Naive B cell (primary cell): ENCODE results near the gene DYTN. TPM values are rescaled to one million over a fixed set of nuclear protein-coding genes. Genes with fewer than 3 reads are reported as not detected.
A peak's percentile ranks its signal among the peaks of the same experiment; 100 is the strongest.
"Not testable (repeated sequence)": the region's sequence is repeated elsewhere in the genome, so short reads cannot be mapped to it uniquely, and the experiment has no call there.

Experiments used
- ATAC-seq, 2 donors: fragments of 150-1000 bp; cut with Tn5 transposase; 2 replicates each; pipeline ENCODE4 v1.10.0; 2021; ENCODE audit warnings: low read depth in 2 of 2, mild to moderate bottlenecking in 2 of 2, moderate library complexity in 2 of 2
- DNase-seq: peaks from one replicate; pipeline ENCODE4 v3.0.0; 2022
- H3K27ac Mint-ChIP-seq, 6 donors: one replicate each; pipeline ENCODE4 v1.8.0; 2020 to 2022; ENCODE audit warnings: mild to moderate bottlenecking in 6 of 6, mixed read lengths in 6 of 6, moderate library complexity in 5 of 6, inconsistent platforms in 2 of 6
- H3K27me3 Mint-ChIP-seq, 3 donors: one replicate each; pipeline ENCODE4 v1.8.0; 2021 to 2022; ENCODE audit warnings: mixed read lengths in 3 of 3, mild to moderate bottlenecking in 1 of 3
- H3K36me3 Mint-ChIP-seq, 2 donors: one replicate each; pipeline ENCODE4 v1.8.0; 2020 to 2022; ENCODE audit warnings: mixed read lengths in 2 of 2, inconsistent platforms in 1 of 2, mild to moderate bottlenecking in 1 of 2
- H3K4me1 Mint-ChIP-seq, 3 donors: one replicate each; pipeline ENCODE4 v1.8.0; 2020 to 2022; ENCODE audit warnings: mixed read lengths in 3 of 3, inconsistent platforms in 1 of 3, mild to moderate bottlenecking in 1 of 3, moderate library complexity in 1 of 3
- H3K4me3 Mint-ChIP-seq, 8 donors: one replicate each; pipeline ENCODE4 v1.8.0; 2020 to 2022; ENCODE audit warnings: mild to moderate bottlenecking in 8 of 8, mixed read lengths in 8 of 8, moderate library complexity in 8 of 8, inconsistent platforms in 2 of 8
- H3K9me3 Mint-ChIP-seq, 7 donors: one replicate each; pipeline ENCODE4 v1.8.0; 2020 to 2022; ENCODE audit warnings: mixed read lengths in 7 of 7, mild to moderate bottlenecking in 5 of 7, inconsistent platforms in 2 of 7, moderate library complexity in 1 of 7
- polyA plus RNA-seq, 6 donors: library from polyadenylated mRNA; unstranded; fragments of 300-500 nt; fragmentation: Illumina TruSeq; gene quantifications; one replicate each; pipeline ENCODE4 v1.2.3, GENCODE V29; 2021; ENCODE audit warnings: low read depth in 6 of 6

DYTN gene
- polyA plus RNA-seq, 6 donors from 2014 or later, result not detected

GRCh38 chr2:206723288-206723687, 5.1 kb upstream of the DYTN start:
- H3K9me3 Mint-ChIP-seq, result peaks cover 4 to 19% (median 8%) of the 10 kb centered on the region in 7 donors
- H3K4me1 Mint-ChIP-seq, result no peaks in the 10 kb centered on the region
- ATAC-seq, result no peak
- H3K27ac Mint-ChIP-seq, result no peak overlapping the region
- no peak overlapping the region for H3K4me3 Mint-ChIP-seq
- peaks cover 12 to 42% (median 34%) of the 10 kb centered on the region in 3 donors for H3K27me3 Mint-ChIP-seq
- no peak for DNase-seq
- peaks cover 0 to 4% of the 10 kb centered on the region in 2 donors for H3K36me3 Mint-ChIP-seq

DNA sequence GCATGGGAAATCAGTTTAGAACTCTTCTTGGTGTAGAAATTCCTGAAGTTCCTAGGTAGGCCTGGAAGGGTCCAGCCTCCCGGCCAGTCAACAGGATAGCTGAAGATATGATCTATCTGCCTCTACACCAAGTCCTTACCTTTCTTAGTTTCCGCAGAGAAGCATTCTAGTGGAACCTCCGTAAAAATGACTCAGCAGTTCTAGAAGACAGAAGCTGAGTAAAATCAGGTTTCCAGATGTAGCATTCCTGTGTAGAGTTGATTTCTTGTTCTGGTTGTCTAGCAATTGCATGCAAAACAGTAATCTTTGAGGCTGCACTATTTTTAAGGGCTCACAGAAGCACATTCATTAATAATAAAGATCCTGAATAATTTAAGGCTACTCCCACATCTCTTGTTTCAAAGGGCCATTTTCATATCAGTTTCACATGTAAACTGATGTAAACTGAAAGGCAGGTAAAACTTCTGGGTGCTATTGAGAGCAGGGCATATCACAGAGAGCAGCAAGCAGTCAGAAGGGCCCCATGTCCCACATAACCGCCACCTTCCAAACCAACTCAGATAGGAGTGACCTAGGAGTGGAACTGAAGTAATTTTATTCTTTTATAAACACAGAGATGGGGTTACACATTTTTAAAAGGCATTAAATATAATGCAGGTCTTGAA, 3.2 kb upstream of the DYTN start:
- Mint-ChIP-seq H3K36me3 (peaks cover 0 to 4% of the 10 kb centered on the region in 2 donors), H3K4me1 (no peaks in the 10 kb centered on the region), H3K27ac (no peak overlapping the region), H3K4me3 (no peak overlapping the region), H3K9me3 (peaks cover 4 to 19% (median 8%) of the 10 kb centered on the region in 7 donors), H3K27me3 (peaks cover 8 to 38% (median 17%) of the 10 kb centered on the region in 3 donors)
- DNase-seq (no peak), ATAC-seq (no peak)

GRCh38 chr2:206716623-206717022, 1.6 kb downstream of the DYTN start:
- peaks cover 16 to 36% (median 35%) of the 10 kb centered on the region in 3 donors for H3K27me3 Mint-ChIP-seq
- ATAC-seq (no peak), DNase-seq (no peak)
- H3K4me3 Mint-ChIP-seq, result no peak overlapping the region
- no peaks in the 10 kb centered on the region for H3K4me1 Mint-ChIP-seq
- H3K36me3 Mint-ChIP-seq, result no peaks in the 10 kb centered on the region
- H3K27ac Mint-ChIP-seq, result no peak overlapping the region
- peaks cover 0 to 9% (median 4%) of the 10 kb centered on the region in 7 donors for H3K9me3 Mint-ChIP-seq

- not testable (repeated sequence) for DNase-seq, ATAC-seq, H3K4me3 Mint-ChIP-seq, H3K9me3 Mint-ChIP-seq, H3K27ac Mint-ChIP-seq, H3K36me3 Mint-ChIP-seq, H3K4me1 Mint-ChIP-seq
- peaks cover 16 to 36% (median 35%) of the 10 kb centered on the region in 3 donors for H3K27me3 Mint-ChIP-seq
Measured at GRCh38 chr2:206715183-206715582, 3.0 kb downstream of the DYTN start.

DNA sequence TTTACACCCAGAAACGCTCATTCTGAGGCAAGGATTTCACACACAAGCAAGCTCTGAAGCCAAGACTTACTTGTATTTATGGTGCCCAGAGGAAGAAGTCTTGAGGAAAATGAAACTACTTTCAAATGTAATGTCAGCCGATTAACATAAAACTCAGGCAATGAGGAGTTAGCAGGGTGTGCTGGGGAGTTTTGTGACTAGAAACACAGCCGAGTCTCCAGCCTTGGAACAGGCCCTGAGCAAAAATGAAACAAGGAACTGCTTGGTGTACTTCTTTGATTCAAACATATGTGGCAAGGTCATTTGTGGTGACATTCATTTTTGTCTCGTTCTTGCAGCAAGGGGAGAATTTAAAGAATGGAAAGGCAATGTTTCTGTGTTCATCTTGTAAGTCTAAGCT, 4.5 kb downstream of the DYTN start:
- Mint-ChIP-seq H3K27ac (no peak overlapping the region), H3K36me3 (no peaks in the 10 kb centered on the region), H3K4me1 (no peaks in the 10 kb centered on the region), H3K27me3 (peaks cover 8 to 29% (median 27%) of the 10 kb centered on the region in 3 donors), H3K9me3 (peaks cover 0 to 1% (median 0%) of the 10 kb centered on the region in 7 donors), H3K4me3 (no peak overlapping the region)
- DNase-seq (no peak), ATAC-seq (no peak)

- no peak for DNase-seq
- no peaks in the 10 kb centered on the region for H3K36me3 Mint-ChIP-seq
- no peak for ATAC-seq
- no peak overlapping the region for H3K4me3 Mint-ChIP-seq
- H3K4me1 Mint-ChIP-seq, result no peaks in the 10 kb centered on the region
- peaks cover 7 to 22% (median 9%) of the 10 kb centered on the region in 3 donors for H3K27me3 Mint-ChIP-seq
- no peak overlapping the region for H3K27ac Mint-ChIP-seq
- H3K9me3 Mint-ChIP-seq, result no peaks in the 10 kb centered on the region
Measured at GRCh38 chr2:206708286-206708685, 9.9 kb downstream of the DYTN start.

- ATAC-seq (no peak), DNase-seq (no peak)
- H3K4me1 Mint-ChIP-seq, result no peaks in the 10 kb centered on the region
- no peaks in the 10 kb centered on the region for H3K36me3 Mint-ChIP-seq
- peaks cover 12 to 25% (median 12%) of the 10 kb centered on the region in 3 donors for H3K27me3 Mint-ChIP-seq
- H3K27ac Mint-ChIP-seq, result no peak overlapping the region
- no peak overlapping the region for H3K4me3 Mint-ChIP-seq
- no peaks in the 10 kb centered on the region for H3K9me3 Mint-ChIP-seq
Measured at GRCh38 chr2:206707164-206707701, 11.0 kb downstream of the DYTN start.

- Mint-ChIP-seq H3K36me3 (no peaks in the 10 kb centered on the region), H3K4me3 (no peak overlapping the region), H3K27me3 (peaks cover 19 to 38% (median 28%) of the 10 kb centered on the region in 3 donors), H3K4me1 (peaks cover 0 to 4% (median 0%) of the 10 kb centered on the region in 3 donors), H3K9me3 (no peaks in the 10 kb centered on the region), H3K27ac (no peak overlapping the region)
- DNase-seq (no peak), ATAC-seq (no peak)
Measured at GRCh38 chr2:206701952-206702605, 16.1 kb downstream of the DYTN start.

DNA sequence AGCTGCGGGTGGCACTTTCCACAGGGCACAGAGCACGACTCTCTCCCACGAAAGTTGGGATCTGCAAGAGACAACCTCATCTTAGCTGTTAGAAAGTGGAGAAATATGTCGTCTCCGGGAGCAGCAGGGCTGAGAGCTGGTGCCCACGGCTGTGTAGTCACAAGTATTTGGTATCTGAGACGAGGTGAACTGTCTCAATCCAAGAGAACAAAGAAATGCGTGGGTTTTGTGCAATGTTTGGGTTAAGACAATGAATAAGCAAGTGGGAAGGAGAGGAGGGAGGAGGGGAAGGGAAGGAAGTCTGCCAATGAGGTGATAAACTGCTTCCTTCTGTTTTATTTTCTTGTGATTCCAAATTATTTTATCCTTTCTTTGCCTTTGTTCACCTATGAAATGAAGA, 18.0 kb downstream of the DYTN start:
- Mint-ChIP-seq H3K4me1 (peaks cover 0 to 4% (median 0%) of the 10 kb centered on the region in 3 donors), H3K4me3 (no peak overlapping the region), H3K9me3 (no peaks in the 10 kb centered on the region)

DNA sequence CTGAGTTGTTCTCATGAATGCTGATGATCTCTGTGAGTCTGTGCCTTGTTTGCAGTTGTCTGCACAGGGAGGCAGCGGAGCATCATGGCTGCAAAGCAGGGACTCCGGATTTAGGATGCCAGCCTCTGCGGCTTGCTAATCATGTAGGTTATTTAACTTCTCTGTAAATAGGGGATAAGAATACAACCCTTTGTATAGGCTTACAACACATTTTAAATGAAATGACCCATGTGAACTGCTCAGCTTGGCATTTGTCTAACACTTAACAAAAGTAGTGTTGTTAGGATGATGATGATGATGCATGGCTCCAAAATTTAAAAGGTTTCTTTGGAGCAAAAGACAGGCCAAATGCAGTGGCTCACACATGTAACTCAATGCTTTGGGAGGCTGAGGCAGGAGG, 19.4 kb downstream of the DYTN start:
- no peaks in the 10 kb centered on the region for H3K9me3 Mint-ChIP-seq
- DNase-seq (no peak), ATAC-seq (no peak)
- no peak overlapping the region for H3K27ac Mint-ChIP-seq
- no peaks in the 10 kb centered on the region for H3K36me3 Mint-ChIP-seq
- peaks cover 17 to 38% (median 19%) of the 10 kb centered on the region in 3 donors for H3K27me3 Mint-ChIP-seq
- no peak overlapping the region for H3K4me3 Mint-ChIP-seq
- H3K4me1 Mint-ChIP-seq, result peaks cover 0 to 4% (median 0%) of the 10 kb centered on the region in 3 donors

More for the DNA sequence above, 18.0 kb downstream of the DYTN start:
- H3K36me3 Mint-ChIP-seq, result no peaks in the 10 kb centered on the region
- H3K27ac Mint-ChIP-seq, result no peak overlapping the region
- ATAC-seq, result no peak
- no peak for DNase-seq
- peaks cover 19 to 38% (median 22%) of the 10 kb centered on the region in 3 donors for H3K27me3 Mint-ChIP-seq

- no peak overlapping the region for H3K27ac Mint-ChIP-seq
- DNase-seq (no peak), ATAC-seq (no peak)
- no peak overlapping the region for H3K4me3 Mint-ChIP-seq
- H3K4me1 Mint-ChIP-seq, result peaks cover 0 to 4% (median 0%) of the 10 kb centered on the region in 3 donors
- H3K36me3 Mint-ChIP-seq, result no peaks in the 10 kb centered on the region
- peaks cover 16 to 33% (median 17%) of the 10 kb centered on the region in 3 donors for H3K27me3 Mint-ChIP-seq
- H3K9me3 Mint-ChIP-seq, result no peaks in the 10 kb centered on the region
Measured at GRCh38 chr2:206696910-206697309, 21.3 kb downstream of the DYTN start.

DNA sequence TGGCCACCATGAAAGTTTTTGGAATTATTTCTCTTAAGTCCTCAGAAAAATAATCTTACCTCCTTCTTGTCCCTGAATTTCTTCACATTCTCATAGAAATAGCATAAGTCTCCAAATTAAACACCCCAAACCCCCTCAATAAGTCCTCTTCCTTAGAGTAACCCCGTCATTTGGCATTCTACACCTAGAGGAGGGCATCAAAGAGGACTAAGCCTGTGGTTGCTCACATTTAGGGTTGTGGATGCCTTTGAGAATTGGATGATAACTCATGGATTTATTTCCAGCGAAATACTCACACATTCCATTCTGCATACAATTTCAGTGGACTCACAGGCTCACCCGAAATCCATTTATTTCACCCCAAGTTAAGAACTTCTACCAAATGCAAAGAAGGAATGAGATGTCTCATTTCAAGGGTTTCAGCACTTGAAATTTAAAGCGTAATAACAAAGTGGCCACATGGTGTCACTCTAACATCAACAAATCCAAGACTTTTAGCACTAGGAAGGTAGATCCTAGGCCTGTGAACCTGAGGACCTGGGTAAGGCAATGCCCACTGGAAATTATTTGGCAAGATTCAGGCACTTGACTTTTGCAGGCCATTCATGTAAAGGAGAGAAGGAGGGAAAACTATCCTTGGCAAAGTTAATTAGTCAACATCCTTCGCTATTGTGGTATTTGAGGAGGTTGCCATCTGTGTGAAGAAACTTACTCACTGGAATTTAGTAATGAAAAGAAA, 24.6 kb downstream of the DYTN start:
- Mint-ChIP-seq H3K4me3 (no peak overlapping the region), H3K4me1 (peaks cover 0 to 4% (median 0%) of the 10 kb centered on the region in 3 donors), H3K36me3 (no peaks in the 10 kb centered on the region), H3K27ac (no peak overlapping the region), H3K9me3 (no peaks in the 10 kb centered on the region), H3K27me3 (peaks cover 4 to 29% (median 19%) of the 10 kb centered on the region in 3 donors)
- DNase-seq (peak; percentile 34), ATAC-seq (peak in 1 of 2 donors; percentile 36)

DNA sequence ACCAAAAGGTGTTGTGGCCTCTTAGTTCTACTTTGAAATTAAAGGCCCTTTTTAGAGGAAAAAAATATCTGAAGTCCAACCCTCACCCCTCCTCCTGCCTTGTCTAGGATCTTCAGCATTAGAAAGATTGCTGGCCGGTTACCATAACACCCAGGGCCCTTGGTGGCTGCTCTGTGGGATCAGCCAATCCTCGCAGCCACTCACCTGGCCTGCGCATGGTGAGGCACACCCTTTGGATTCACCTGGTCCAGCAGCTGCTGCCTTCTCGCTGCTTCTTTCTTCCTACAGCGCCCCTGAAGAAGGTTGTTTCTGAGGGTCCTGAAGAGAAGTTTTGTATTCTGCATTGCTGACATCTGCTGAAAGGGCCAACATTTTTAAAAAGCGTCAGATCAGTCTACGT, 25.2 kb downstream of the DYTN start:
- peaks cover 4 to 24% (median 19%) of the 10 kb centered on the region in 3 donors for H3K27me3 Mint-ChIP-seq
- no peak overlapping the region for H3K4me3 Mint-ChIP-seq
- H3K36me3 Mint-ChIP-seq, result no peaks in the 10 kb centered on the region
- H3K9me3 Mint-ChIP-seq, result no peaks in the 10 kb centered on the region
- DNase-seq, result no peak
- ATAC-seq, result no peak
- H3K4me1 Mint-ChIP-seq, result peaks cover 0 to 4% (median 0%) of the 10 kb centered on the region in 3 donors
- no peak overlapping the region for H3K27ac Mint-ChIP-seq
